Common myeloid progenitor, CD34-positive (primary cell): ENCODE measurements around the gene FEM1C.

Experiments used
- CTCF ChIA-PET: fragments of 350-600 bp; sonication (Branson Sonifier 250); formaldehyde crosslinking; loops from one replicate; lab custom pipeline; 2021; ENCODE audit warnings: antibody characterized with exemption; lab: Charles Lee
- POLR2A ChIA-PET: fragments of 350-600 bp; sonication (Branson Sonifier 250); formaldehyde crosslinking; loops from one replicate; lab custom pipeline; 2021; ENCODE audit warnings: antibody characterized with exemption; lab: Charles Lee
- DNase-seq, 3 donors: peaks; one replicate each; pipeline versions ENCODE4 v3.0.0 to v3.0.0-alpha.2; 2013
- H3K27ac ChIP-seq, 2 experiments: 1 replicate in 1 of 2; 2 replicates in 1 of 2; pipeline ENCODE4 v1.7.0; 2013; ENCODE audit warnings: inconsistent platforms in 2 of 2, low read length in 2 of 2, mild to moderate bottlenecking in 2 of 2, low read depth in 1 of 2, moderate library complexity in 1 of 2; ENCODE audit not compliant: severe bottlenecking in 2 of 2, insufficient read depth in 1 of 2, poor library complexity in 1 of 2
- H3K27me3 ChIP-seq, 5 experiments: replicated peaks in 2 of 5; 1 replicate in 3 of 5; 2 replicates in 2 of 5; pipeline versions ENCODE4 v1.6.1 to v1.7.0; 2013; ENCODE audit warnings: low read length in 4 of 5, mild to moderate bottlenecking in 2 of 5, moderate library complexity in 2 of 5, inconsistent platforms in 1 of 5; ENCODE audit not compliant: insufficient read depth in 5 of 5, control insufficient read depth in 4 of 5
- H3K36me3 ChIP-seq, 4 experiments: 1 replicate in 2 of 4; 2 replicates in 2 of 4; pipeline versions ENCODE4 v1.6.1 to v1.7.0; 2013; ENCODE audit warnings: low read length in 3 of 4, control low read depth in 1 of 4, mild to moderate bottlenecking in 1 of 4; ENCODE audit not compliant: control insufficient read depth in 4 of 4, insufficient read depth in 4 of 4
- H3K4me1 ChIP-seq, 4 experiments: 1 replicate in 3 of 4; 2 replicates in 1 of 4; pipeline versions ENCODE4 v1.6.1 to v1.7.1; 2013; ENCODE audit warnings: low read length in 3 of 4, mild to moderate bottlenecking in 3 of 4, control low read depth in 1 of 4, inconsistent platforms in 1 of 4, moderate library complexity in 1 of 4; ENCODE audit not compliant: control insufficient read depth in 4 of 4, insufficient read depth in 4 of 4; ENCODE audit errors: control extremely low read depth in 1 of 4
- H3K4me3 ChIP-seq, 7 experiments: 1 replicate in 4 of 7; 2 replicates in 3 of 7; pipeline versions ENCODE4 v1.5.1 to v1.7.0; 2013; ENCODE audit warnings: mild to moderate bottlenecking in 7 of 7, low read length in 6 of 7, moderate library complexity in 6 of 7, inconsistent platforms in 2 of 7, low read depth in 2 of 7, control low read depth in 1 of 7; ENCODE audit not compliant: insufficient read depth in 4 of 7, control insufficient read depth in 1 of 7; ENCODE audit errors: extremely low read depth in 1 of 7
- H3K9me3 ChIP-seq, 5 experiments: 1 replicate in 4 of 5; 2 replicates in 1 of 5; pipeline versions ENCODE4 v1.6.1 to v1.7.1; 2013; ENCODE audit warnings: low read length in 4 of 5, mild to moderate bottlenecking in 2 of 5, inconsistent platforms in 1 of 5, low read depth in 1 of 5, moderate library complexity in 1 of 5; ENCODE audit not compliant: control insufficient read depth in 4 of 5, insufficient read depth in 2 of 5; ENCODE audit errors: control extremely low read depth in 1 of 5
- WGBS: methylation state at CpG from one replicate; pipeline ENCODE4 v1.1.5; 2013; ENCODE audit not compliant: insufficient coverage; 5-methylcytosine and 5-hydroxymethylcytosine counted together

The FEM1C gene

DNA sequence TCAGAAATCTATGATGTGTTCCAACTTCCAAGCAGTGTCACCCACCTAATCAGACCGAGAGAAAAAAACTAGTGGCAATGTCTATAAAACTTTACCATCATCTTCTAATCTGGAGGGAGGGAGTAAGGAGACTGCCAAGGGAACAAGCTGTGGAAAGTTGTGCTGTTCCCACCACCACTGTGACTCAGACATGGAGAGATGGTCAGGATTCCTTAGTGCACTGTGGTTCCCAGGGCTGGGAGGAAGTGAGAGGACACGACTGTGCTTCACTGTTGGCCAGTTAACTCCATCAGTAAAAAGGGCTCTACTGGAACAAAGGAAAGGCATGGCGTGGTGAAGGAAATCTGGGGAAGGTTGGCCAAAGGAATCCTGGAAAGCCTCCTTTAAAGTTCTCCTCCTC lies 38.9 kb upstream of the FEM1C start:
- H3K9me3 ChIP-seq, result no peaks in the 10 kb centered on the region
- 100% methylated on average over 2 of the region's 3 CpGs for WGBS
- H3K4me3 ChIP-seq, result no peak overlapping the region
- ChIA-PET CTCF (interaction anchor here (1.3 to 1.7 kb wide), 2 partner anchors 272 to 274 kb away, joined by 3 to 5 read pairs; no protein-coding TSS in a partner anchor), POLR2A (no interaction called here)
- no peak for DNase-seq
- H3K27ac ChIP-seq, result no peak overlapping the region
- no peaks in the 10 kb centered on the region for H3K27me3 ChIP-seq
- no peaks in the 10 kb centered on the region for H3K4me1 ChIP-seq
- no peaks in the 10 kb centered on the region for H3K36me3 ChIP-seq

- CTCF ChIA-PET, result no interaction called here
- Histone ChIP-seq H3K27me3 (no peaks in the 10 kb centered on the region), H3K4me1 (no peaks in the 10 kb centered on the region), H3K4me3 (no peak overlapping the region), H3K27ac (no peak overlapping the region), H3K36me3 (no peaks in the 10 kb centered on the region), H3K9me3 (no peaks in the 10 kb centered on the region)
- DNase-seq, result no peak
- POLR2A ChIA-PET, result no interaction called here
- 100% methylated on average over 1 of the region's 2 CpGs for WGBS
Observed at GRCh38 chr5:115580941-115581340, 36.4 kb upstream of the FEM1C start.

GRCh38 chr5:115579747-115580173 lies 35.2 kb upstream of the FEM1C start:
- H3K4me1 ChIP-seq, result peaks cover 0 to 3% (median 0%) of the 10 kb centered on the region in 4 experiments
- 89% methylated on average over 5 of the region's 6 CpGs for WGBS
- no peak overlapping the region for H3K4me3 ChIP-seq
- H3K9me3 ChIP-seq, result no peaks in the 10 kb centered on the region
- no peaks in the 10 kb centered on the region for H3K27me3 ChIP-seq
- no peak overlapping the region for H3K27ac ChIP-seq
- no peaks in the 10 kb centered on the region for H3K36me3 ChIP-seq
- ChIA-PET CTCF (no interaction called here), POLR2A (no interaction called here)
- DNase-seq, result no peak

GRCh38 chr5:115579216-115579615 lies 34.6 kb upstream of the FEM1C start:
- Histone ChIP-seq H3K27me3 (no peaks in the 10 kb centered on the region), H3K27ac (no peak overlapping the region), H3K4me3 (no peak overlapping the region), H3K4me1 (peaks cover 0 to 3% (median 0%) of the 10 kb centered on the region in 4 experiments), H3K36me3 (no peaks in the 10 kb centered on the region), H3K9me3 (no peaks in the 10 kb centered on the region)
- CTCF ChIA-PET, result interaction anchor here (5.7 kb wide), 1 partner anchor 270 kb away, joined by 68 read pairs; no protein-coding TSS in a partner anchor
- 100% methylated on average over 1 of the region's 3 CpGs for WGBS
- no peak for DNase-seq
- POLR2A ChIA-PET, result no interaction called here

DNA sequence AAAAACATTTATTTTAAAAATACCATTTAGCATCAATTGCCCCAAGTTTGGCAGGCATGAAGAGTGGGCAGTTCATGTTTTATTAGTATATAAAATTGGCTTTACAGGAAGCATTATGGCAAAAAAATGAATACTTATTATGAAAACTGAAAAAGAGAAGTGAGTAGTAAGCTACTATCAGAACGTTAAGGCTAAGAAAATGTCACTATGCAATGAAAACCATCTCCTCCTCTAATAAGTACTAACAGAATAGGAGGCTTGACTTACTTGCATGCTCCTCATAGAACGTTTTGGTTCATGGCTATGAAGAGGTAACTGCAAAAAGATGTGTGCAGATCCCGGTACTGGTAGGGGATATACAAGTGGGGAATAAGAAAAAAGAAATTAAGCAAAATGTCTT lies 34.1 kb upstream of the FEM1C start:
- ChIA-PET CTCF (interaction anchor here (5.7 kb wide), 1 partner anchor 269 kb away, joined by 68 read pairs; no protein-coding TSS in a partner anchor), POLR2A (no interaction called here)
- no peaks in the 10 kb centered on the region for H3K27me3 ChIP-seq
- no peak overlapping the region for H3K4me3 ChIP-seq
- DNase-seq, result no peak
- H3K9me3 ChIP-seq, result no peaks in the 10 kb centered on the region
- H3K36me3 ChIP-seq, result no peaks in the 10 kb centered on the region
- no CpG with 5 or more reads among the region's 3 CpGs for WGBS
- H3K27ac ChIP-seq, result no peak overlapping the region
- H3K4me1 ChIP-seq, result peaks cover 0 to 3% (median 0%) of the 10 kb centered on the region in 4 experiments

- WGBS, result 100% methylated on average over 5 of the region's 6 CpGs
- Histone ChIP-seq H3K4me1 (peaks cover 0 to 3% (median 0%) of the 10 kb centered on the region in 4 experiments), H3K4me3 (no peak overlapping the region), H3K27me3 (no peaks in the 10 kb centered on the region), H3K27ac (no peak overlapping the region), H3K9me3 (no peaks in the 10 kb centered on the region), H3K36me3 (no peaks in the 10 kb centered on the region)
- ChIA-PET CTCF (interaction anchor here (5.7 kb wide), 1 partner anchor 268 kb away, joined by 68 read pairs; no protein-coding TSS in a partner anchor), POLR2A (no interaction called here)
- no peak for DNase-seq
Observed at GRCh38 chr5:115577741-115578140, 33.2 kb upstream of the FEM1C start.

DNA sequence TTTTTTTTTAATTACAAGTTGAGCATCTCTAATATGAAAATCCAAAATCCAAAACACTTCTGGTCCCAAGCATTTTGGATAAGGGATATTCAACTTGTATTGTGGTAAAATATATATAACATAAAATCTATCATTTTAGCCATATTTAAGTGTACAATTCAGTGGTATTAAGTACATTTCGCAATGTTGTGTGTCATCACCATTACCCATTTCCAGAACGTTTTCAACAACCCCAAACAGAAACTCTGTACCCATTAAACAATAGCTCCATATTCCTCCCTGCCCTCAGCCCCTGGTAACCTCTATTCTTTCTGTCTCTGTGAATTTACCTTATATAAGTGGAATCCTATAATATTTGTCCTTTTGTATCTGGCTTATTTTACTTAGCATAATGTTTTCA lies 32.8 kb upstream of the FEM1C start:
- Histone ChIP-seq H3K36me3 (no peaks in the 10 kb centered on the region), H3K4me1 (peaks cover 0 to 3% (median 0%) of the 10 kb centered on the region in 4 experiments), H3K4me3 (no peak overlapping the region), H3K27me3 (no peaks in the 10 kb centered on the region), H3K27ac (no peak overlapping the region), H3K9me3 (no peaks in the 10 kb centered on the region)
- CTCF ChIA-PET, result interaction anchor here (5.7 kb wide), 1 partner anchor 268 kb away, joined by 68 read pairs; no protein-coding TSS in a partner anchor
- no peak for DNase-seq
- WGBS, result no CpG with 5 or more reads among the region's 2 CpGs
- POLR2A ChIA-PET, result no interaction called here
